ENCODE results near the gene C16orf96. TPM values are rescaled to one million over a fixed set of nuclear protein-coding genes. Genes with fewer than 3 reads are reported as not detected.
"Not testable (repeated sequence)": the region's sequence is repeated elsewhere in the genome, so short reads cannot be mapped to it uniquely, and the experiment has no call there.

Gene C16orf96
- total RNA-seq, 1 experiment from 2014 or later: 0.06 TPM

DNA sequence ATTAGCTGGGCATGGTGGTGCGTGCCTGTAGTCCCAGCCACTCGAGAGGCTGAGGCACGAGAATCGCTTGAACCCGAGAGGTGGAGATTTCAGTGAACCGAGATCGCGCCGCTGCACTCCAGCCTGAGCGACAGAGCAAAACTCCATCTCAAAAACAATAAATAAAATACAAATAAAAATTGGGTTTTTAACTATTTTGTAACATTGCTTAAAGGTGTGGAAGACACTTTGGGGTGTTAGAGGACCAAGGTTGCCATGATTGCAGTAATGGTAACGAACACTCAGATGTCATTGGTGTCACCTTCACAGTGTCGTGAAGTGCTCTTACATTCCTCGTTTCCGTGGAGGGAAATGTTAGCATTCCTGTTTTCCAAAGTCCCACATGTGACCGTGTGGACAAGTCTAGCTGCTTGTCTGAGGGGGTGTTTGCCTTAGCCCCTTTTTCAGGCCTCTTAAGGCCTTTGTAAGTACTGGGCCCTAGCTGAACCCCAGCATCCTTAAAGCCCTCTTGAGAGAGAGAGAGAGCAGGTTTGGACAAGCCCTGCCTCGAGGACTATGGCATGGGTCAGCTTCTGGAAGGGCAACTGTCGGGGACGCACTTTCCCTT lies 8.6 kb downstream of the C16orf96 start:
- no peak for DNase-seq (ENCODE audit: low read depth)

DNA sequence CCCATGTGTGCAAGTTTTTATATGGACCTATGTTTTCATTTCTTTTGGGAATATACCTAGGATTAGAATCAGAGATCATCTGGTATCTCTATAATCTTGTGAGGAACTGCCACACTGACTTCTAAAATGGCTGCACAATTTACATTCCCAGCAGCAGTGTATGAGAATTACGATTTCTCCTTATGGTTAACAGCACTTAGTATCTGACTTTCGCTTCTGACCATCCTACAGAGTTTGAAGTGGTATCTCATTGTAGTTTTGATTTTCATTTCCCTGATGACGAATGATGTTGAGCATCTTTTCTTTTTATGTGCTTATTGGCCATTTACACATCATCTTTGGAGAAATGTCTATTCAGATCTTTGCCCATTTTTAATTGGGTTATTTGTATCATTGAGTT lies 10.0 kb downstream of the C16orf96 start:
- DNase-seq (ENCODE audit: low read depth): no peak

DNA sequence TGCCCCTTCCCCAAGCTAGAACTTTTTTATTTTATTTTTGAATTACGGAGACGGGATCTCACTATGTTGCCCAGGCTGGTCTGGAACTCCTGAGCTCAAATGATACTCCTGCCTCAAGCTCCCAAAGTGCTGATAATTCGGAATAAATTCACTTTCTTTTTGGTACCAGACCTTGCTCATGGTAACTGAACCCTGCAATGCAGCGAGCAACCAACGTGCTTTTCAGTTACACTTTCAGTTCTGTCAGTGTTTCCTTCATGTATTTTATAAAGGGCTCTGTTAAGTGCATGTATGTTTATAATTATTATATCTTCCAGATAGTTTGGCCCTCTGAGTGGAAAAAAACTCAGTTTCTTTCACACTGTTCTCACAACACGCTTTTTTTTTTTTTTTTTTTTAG lies 13.9 kb downstream of the C16orf96 start:
- DNase-seq (ENCODE audit: low read depth): no peak

DNA sequence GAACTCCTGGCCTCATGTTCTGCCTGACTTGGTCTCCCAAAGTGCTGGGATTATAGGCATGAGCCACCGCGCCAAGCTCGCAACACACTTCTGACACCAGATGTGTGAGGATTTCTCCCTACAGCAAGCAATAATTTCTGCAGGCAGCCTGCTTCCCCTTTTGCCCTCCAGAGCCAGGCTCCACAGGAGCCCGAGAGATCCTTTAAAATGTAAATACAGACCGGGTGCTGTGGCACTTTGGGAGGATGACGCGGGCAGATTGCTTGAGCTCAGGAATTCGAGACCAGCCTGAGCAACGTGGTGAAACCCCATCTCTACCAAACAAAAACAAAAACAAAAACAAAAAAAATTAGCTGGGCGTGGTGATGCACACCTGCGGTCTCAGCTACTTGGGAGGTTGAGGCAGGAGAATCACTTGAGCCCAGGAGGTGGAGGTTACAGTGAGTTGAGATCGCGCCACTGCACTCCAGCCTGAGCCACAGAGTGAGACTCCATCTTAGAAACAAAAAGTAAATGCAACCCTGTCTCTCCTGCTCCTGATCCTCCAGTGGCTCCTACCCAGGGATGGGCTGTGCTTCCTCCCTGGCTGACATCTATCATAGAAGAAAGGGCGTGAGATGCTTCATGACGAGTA lies 14.7 kb downstream of the C16orf96 start:
- no peak for DNase-seq (ENCODE audit: low read depth)

DNA sequence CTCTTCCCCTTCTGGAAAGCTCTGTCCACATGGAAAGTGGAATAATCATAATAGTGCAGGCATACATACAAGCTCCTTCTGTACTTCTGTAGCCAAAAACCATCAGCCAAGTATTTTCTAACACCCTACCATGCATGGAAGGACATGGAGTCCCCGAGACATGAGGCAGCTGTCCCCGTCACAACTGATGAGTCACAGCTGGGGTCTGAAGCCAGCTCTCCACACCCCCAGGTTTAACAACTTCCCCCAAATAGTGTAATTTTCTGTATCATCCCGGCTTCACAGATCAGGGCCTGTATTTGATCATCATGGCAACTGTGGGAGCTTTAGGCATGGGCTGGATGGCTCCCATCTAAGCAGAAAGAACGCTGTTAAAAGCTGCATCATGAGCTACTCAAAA lies 16.6 kb downstream of the C16orf96 start:
- DNase-seq (ENCODE audit: low read depth): peak; percentile 22

DNA sequence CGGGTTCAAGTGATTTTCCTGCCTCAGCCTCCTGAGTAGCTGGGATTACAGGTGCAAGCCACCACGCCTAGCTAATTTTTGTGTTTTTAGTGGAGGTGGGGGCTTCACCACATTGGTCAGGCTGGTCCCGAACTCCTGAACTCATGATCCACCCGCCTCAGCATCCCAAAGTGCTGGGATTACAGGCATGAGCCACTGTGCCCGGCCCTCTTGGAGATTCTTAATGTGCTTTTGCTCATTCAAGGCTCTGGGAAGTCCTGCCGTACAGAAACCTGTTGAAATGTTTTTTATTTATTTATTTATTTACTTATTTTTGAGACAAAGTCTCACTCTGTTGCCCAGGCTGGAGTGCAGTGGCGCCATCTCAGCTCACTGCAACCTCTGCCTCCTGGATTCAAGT lies 17.8 kb downstream of the C16orf96 start:
- not testable (repeated sequence) for DNase-seq (ENCODE audit: low read depth)

DNA sequence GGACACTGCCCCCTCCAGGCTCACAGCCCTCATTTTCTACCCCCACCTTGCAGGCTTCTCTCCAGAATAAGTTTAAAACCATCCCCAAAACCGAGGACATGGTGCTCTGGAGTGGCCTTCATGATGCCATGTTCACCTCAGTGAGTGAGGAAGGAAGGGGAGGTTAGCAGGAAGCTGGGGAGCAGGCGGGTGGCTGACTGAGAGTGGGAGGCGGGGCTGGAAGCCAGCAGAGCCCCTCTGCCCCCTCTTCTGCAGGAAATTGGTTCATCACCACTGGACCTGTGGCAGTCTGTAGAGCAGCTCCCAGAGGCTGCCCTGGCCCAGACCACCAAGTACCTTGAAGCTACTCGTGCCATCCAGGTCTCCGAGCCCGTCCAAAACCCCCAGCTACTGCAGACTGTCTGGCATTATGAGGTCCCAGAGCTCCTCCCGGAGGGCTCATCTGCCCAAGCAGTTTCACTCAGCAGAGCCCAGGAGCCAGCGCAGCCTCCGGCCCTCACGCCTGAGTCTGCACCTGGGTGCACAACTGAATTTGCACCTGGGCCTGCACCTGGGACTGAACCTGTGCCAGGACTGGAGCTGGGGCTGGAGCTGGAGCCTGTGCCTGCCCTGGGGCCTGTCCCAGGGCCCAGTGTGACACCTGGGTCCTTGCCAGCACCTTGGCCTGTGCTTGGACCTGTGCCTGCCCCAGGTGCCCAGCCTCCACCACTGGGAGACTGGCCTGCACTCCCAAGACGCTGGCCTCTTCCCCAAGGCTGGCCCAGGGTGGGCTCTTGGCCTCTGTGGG lies 19.0 kb downstream of the C16orf96 start:
- no peak for DNase-seq (ENCODE audit: low read depth)

DNA sequence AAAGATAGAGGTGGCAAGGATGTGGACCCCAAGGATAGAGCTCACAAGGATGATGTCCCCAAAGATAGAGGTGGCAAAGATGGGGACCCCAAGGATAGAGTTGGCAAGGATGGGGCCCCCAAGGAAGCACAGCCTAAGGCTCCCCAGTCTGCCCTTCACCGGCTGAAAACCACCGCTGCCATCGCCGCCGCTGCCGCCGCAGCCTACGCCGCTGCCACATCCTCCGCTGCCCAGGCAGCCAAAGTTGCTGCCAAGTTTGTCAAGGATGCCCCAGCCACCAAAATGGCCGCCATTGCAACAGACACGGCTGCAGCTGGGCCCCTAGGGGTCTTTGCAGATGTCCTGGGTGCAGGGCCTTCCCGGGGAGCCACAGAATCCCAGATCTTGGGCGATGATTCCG lies 19.9 kb downstream of the C16orf96 start:
- DNase-seq (ENCODE audit: low read depth): no peak

DNA sequence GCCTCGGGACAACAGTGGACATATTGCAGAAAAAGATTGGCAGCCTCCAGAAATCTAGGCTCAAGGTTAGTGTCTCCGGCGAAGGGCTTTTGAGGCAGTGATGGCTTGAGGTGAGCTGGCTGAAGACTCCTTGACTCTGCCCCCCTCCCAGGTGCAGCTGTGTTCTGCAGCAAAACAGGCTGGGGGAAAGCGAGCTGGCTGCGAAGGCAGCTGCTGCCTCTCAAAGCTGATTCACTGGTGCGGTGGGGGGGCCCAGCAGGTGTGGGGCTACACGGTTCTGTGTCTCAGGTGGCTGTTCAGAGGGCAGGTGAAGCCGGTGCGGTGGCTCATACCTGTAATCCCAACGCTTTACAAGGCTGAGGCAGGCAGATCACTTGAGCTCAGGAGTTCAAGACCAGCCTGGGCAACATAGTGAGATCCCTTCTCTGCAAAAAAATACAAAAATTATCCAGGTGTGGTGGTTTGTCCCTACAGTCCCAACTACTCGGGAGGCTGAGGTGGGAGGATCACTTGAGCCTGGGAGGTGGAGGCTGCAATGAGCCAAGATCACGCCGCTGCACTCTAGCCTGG lies 22.9 kb downstream of the C16orf96 start:
- no peak for DNase-seq (ENCODE audit: low read depth)

DNA sequence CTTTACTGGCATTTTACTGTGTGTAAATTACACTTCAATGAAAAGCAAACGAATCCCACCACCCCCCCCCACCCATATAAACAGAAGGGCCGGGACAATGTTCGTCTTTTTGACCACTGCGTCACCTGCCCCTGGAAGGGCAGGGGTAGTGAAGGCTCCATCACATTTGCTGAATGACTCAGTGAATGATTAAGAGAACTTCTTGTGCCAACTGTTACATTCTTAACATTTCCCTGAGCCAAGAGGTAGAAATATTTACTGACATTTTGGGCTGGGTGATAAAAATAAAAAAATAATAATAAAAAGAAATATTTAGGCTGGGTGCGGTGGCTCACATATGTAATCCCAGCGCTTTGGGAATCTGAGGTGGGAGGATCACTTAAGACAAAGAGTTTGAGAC lies 24.1 kb downstream of the C16orf96 start:
- DNase-seq (ENCODE audit: low read depth): peak; percentile 71

DNA sequence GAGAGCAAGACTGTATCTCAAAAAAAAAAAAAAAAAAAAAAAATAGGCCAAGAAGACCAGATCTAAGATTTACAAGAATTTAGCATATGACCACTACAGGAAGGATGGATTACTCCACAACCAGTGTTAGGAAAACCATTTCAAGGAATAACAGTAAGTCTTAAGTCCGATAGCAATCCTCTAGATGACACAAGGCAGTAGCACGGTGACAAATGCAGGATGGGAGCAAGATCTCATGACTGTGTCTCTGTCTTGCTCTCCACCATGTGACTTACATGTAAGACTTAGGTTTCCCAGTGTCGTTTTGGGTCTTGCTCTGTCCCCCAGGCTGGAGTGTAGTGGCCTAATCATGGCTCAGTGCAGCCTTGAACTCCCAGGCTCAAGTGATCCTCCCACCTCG lies 27.8 kb downstream of the C16orf96 start:
- no peak for DNase-seq (ENCODE audit: low read depth)

DNA sequence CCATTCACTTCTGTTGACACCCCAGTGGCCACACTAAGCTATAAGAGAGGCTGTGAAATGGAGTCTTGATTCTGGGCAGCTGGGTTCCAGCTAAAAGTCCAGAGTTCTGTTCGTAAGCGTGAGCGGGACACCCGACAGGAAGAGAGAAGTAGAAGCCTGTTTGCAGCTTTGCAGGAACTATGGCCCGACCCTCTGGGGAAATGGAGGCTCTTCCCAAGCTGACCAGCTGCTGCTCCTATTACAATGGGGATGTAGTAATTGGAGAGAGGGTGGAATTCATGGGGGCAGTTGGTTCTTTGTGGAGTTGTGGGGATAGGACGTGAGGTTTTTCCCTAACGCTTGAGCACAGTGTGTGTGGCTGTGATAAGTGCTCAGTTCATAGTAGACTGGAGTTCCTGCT lies 30.2 kb downstream of the C16orf96 start:
- DNase-seq (ENCODE audit: low read depth): peak; percentile 28

DNA sequence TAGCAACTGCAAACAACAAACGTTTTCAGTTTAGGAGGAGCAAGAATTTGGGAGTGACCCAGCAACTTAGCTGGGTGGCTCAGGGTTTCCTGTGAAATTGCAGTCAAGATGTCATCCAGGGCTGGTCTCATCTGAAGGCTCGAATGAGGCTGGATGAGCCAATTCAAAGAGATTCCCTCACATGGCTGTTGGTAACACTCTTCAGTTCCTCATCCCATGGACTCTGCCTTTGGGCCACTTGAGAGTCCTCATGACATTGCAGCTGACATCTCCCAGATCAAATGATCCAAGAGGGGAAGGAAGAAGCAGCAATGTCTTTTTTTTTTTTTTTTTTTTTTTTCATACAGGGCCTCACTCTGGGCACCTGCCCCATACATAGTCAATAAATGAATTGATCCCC lies 32.2 kb downstream of the C16orf96 start:
- no peak for DNase-seq (ENCODE audit: low read depth)

DNA sequence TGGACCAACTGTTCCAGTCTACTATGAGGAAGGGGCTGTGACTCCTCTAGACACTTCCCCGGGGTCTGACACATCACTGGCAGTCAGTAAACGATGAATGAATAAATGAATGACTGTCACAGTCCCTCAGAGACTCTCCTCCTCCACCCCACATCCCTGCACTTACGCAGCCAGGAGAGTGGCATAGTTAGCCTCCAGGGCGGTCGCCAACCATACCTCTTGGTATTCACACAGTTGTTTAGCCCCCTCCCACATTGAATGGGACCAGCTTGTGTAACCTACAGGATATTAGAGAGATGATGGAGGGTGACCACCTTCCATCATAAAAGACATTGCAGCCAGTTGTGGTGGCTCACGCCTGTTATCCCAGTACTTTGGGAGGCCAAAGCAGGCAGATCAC lies 32.8 kb downstream of the C16orf96 start:
- DNase-seq (ENCODE audit: low read depth): no peak

DNA sequence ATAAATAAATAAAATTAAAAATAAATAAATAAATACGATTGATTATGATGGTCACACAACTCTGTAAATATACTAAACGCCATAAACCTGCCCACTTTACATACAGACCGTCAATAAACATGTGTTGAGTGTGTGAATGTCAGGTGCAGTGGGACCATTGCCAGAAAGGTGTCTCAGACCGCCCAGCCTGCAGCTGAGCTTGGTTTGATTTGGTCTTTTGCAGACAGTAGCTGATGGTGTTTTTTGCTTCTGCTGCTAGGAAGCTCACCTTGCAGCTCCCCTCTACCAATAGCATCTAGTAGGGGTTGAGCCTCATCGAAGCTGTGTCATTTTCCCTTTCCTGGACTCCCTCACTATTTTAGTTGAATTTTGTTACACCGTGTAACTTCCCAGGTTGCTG lies 35.1 kb downstream of the C16orf96 start:
- DNase-seq (ENCODE audit: low read depth): no peak

DNA sequence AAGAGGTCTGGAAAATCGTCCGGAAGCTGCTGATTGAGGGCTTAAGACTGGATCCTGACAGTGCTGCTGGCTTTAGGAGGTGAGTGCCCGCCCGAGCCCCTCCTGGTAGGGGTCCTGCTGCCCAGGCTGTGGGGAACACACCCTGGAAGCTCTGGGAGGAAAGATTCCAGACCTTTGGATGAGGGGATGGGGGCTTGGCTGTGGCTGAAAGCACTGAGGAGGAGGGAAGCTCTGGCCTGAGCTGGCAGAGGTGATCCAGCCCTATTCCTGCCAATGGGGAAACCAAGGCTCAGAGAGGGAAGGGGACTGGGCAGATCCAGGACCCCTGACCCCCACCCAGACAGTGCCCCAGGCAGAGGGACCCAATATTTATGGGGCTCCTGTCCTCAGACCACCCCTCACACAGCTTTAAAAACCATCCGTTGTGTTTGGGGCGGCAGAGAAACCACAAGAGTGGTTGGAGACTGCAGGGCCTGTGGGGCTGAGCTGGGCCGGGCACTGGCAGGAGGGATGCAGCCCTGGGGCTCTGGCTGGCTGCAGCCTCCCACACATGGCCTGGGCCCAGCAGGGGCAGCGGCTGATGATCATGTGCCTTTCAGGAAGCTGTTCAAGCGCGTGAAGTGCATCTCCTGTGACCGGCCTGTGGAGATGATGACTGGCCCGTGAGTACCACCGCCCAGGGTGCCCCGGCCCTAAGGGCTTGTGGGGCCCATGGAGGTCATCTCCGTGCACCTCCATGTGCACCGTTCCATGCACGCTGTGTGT lies 35.7 kb downstream of the C16orf96 start:
- no peak for DNase-seq (ENCODE audit: low read depth)

DNA sequence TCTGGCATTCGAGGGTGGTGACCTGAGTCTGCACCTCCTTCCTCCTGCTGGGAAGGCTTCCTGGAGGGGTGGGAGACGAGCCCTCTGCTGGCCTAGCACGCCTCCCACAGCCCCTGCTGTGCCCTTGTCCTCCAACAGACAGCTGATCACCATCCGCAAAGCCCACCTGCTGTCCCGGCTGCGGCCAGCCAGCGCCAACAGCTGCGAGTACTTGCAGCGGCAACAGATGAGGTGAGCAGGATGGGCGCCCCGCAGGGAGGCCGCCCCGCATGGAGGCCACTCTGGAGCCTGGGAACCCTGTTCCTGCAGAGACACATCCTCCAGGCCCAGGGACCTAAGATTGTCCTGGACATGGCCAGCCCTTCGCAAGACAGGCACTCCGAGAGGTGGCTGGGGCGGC lies 36.9 kb downstream of the C16orf96 start:
- DNase-seq (ENCODE audit: low read depth): no peak

DNA sequence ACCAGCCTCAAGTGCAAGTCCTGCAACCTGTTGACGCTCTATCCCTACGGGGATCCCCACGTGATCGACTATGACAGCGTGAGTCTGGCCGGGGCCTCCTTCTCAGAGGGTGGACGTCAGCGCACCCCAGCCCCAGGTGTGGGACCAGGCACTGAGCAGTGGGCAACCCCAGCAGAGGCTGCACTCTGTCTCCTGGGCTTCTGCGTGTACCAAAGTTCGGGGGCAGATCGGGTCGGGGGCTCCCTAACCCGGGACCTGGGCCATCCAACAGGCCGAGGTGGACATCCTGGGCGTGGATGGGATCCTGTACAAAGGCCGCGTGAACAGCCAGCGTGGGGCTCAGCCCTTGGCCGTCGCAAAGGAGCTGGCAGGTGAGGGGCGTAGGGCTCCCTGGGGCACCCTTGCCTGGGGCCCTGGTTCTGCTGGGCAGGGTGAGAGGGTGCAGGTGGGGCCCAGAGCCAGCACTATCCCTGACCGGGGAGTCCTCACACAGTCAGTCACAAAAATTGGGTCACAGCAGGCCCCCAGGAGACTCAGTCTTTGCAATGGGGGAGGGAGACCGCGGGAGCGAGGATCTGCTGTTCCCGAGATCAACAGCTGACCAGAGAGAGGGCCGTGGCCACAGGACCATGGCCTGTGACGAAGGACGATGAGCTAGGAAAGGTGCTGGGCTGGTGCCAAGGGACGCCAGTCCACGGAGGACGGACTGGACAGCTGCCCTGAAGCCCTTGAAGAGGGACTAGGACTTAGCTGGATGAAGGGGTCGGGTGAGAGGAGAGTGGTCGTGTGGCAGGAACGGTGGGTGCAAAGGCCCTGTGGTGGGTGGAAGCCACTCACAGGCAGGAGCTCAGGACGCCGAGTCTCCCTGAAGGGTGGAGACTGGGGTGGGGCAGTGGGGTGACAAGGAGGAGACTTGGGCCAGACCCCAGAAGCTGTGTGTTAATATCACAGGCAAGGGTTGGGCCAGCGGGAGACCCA lies 38.6 kb downstream of the C16orf96 start:
- DNase-seq (ENCODE audit: low read depth): no peak

DNA sequence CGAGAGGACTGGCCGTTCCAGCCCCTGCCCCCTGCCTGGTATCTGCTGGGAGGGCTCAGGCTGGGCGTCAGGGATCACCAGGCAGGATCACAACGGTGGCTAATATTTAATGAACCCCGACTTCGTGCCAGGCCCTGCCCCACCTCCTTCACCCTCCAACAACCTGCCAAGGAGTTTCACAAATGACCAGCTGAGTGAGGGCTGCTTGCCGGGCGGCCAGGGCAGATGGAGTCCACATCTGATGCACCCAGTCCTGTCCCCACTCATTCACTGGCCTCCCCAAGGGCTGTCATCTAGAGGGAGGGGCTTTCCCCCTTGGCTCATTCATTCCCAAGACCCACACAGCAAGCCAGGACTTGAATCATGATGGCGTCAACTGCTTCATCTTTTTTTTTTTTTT lies 41.0 kb downstream of the C16orf96 start:
- no peak for DNase-seq (ENCODE audit: low read depth)

DNA sequence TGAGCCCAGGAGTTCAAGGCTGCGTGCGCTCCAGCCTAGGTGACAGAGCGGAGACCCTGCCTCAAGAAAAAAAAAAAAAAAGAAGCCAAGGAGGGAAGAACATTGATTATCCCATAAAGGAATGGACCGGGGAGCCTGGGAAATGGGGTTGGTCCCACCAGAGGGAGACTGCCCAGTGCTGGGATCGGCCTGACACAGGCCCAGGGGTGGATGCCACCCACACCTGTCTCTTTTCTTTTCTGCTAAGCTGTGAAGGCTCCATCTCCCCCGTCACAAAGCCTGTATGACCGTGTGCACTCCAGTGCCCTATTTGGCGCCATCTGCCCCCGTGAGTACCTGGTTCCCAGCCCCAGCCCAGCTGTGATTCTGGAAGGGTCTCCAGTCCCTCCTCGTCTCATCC lies 42.9 kb downstream of the C16orf96 start:
- no peak for DNase-seq (ENCODE audit: low read depth)

DNA sequence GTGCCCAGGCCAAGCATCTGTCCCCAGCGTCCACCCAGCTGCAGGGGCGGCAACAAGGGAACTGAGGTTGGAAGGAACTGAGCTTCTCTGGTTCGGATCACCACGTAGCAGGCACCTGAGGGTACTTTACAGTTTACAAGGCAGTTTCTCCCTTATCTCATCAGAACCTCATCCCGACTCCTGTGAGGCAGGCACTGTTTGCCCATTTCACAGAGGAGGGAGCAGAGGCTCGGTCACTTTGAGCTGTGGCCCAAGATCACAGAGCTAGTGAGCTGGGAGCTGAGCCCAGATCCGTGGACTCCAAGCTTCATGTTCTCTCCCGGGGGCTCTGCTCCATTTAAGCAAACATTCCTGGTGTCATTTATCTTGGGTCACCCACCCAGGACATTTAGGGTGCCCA lies 43.4 kb downstream of the C16orf96 start:
- DNase-seq (ENCODE audit: low read depth): no peak

All from LHCN-M2 (cell line).